ENCODE measurements around the gene MC1R.

Gene MC1R

GRCh38 chr16:89897204-89897603, 21.5 kb upstream of the MC1R start:
- no peak for DNase-seq

- DNase-seq: no peak
Measured at GRCh38 chr16:89898201-89898967, 20.3 kb upstream of the MC1R start.

- no peak for DNase-seq
Measured at GRCh38 chr16:89899879-89900481, 18.7 kb upstream of the MC1R start.

GRCh38 chr16:89900885-89901284, 17.8 kb upstream of the MC1R start:
- no peak for DNase-seq

GRCh38 chr16:89902980-89903379, 15.7 kb upstream of the MC1R start:
- no peak for DNase-seq

- DNase-seq: no peak
Measured at GRCh38 chr16:89903908-89904515, 14.7 kb upstream of the MC1R start.

GRCh38 chr16:89904606-89905510, 13.8 kb upstream of the MC1R start:
- DNase-seq: no peak

GRCh38 chr16:89905511-89906139, 13.0 kb upstream of the MC1R start:
- DNase-seq: no peak

- no peak for DNase-seq
Measured at GRCh38 chr16:89906140-89907025, 12.3 kb upstream of the MC1R start.

GRCh38 chr16:89907055-89907814, 11.4 kb upstream of the MC1R start:
- DNase-seq: no peak

- no peak for DNase-seq
Measured at GRCh38 chr16:89908236-89908635, 10.4 kb upstream of the MC1R start.

- peak; percentile 70 for DNase-seq
Measured at GRCh38 chr16:89909777-89910716, 8.6 kb upstream of the MC1R start.

GRCh38 chr16:89910717-89911354, 7.8 kb upstream of the MC1R start:
- no peak for DNase-seq

GRCh38 chr16:89911375-89911774, 7.3 kb upstream of the MC1R start:
- no peak for DNase-seq

GRCh38 chr16:89912143-89912542, 6.5 kb upstream of the MC1R start:
- DNase-seq: no peak

GRCh38 chr16:89912627-89913026, 6.0 kb upstream of the MC1R start:
- DNase-seq: no peak

GRCh38 chr16:89913408-89914387, 5.0 kb upstream of the MC1R start:
- DNase-seq: no peak
